Measurements from ENCODE around the gene LHFPL3.

Gene LHFPL3

GRCh38 chr7:104878577-104878976, 550.2 kb downstream of the LHFPL3 start:
- no peak for FAIRE-seq
- DNase-seq (ENCODE audit: insufficient read length, low spot score), result no peak

GRCh38 chr7:104883248-104883717, 554.9 kb downstream of the LHFPL3 start:
- FAIRE-seq, result no peak
- DNase-seq (ENCODE audit: insufficient read length, low spot score), result no peak

GRCh38 chr7:104883718-104884452, 555.5 kb downstream of the LHFPL3 start:
- DNase-seq (ENCODE audit: insufficient read length, low spot score) (peak; percentile 73), FAIRE-seq (no peak)

GRCh38 chr7:104886651-104887050, 558.2 kb downstream of the LHFPL3 start:
- DNase-seq (ENCODE audit: insufficient read length, low spot score) (no peak), FAIRE-seq (no peak)

GRCh38 chr7:104890216-104890615, 561.8 kb downstream of the LHFPL3 start:
- DNase-seq (ENCODE audit: insufficient read length, low spot score), result no peak
- FAIRE-seq, result no peak

- no peak for FAIRE-seq
- DNase-seq (ENCODE audit: insufficient read length, low spot score), result no peak
These were observed 563.5 kb downstream of the LHFPL3 start for GRCh38 chr7:104891949-104892348.

GRCh38 chr7:104894314-104894713, 565.9 kb downstream of the LHFPL3 start:
- FAIRE-seq (no peak), DNase-seq (ENCODE audit: insufficient read length, low spot score) (no peak)

GRCh38 chr7:104894726-104895521, 566.5 kb downstream of the LHFPL3 start:
- no peak for FAIRE-seq

GRCh38 chr7:104895522-104896236, 567.3 kb downstream of the LHFPL3 start:
- DNase-seq (ENCODE audit: insufficient read length, low spot score) (no peak), FAIRE-seq (no peak)

More at GRCh38 chr7:104894726-104895521, 566.5 kb downstream of the LHFPL3 start:
- DNase-seq (ENCODE audit: insufficient read length, low spot score), result no peak

GRCh38 chr7:104898434-104898833, 570.0 kb downstream of the LHFPL3 start:
- no peak for DNase-seq (ENCODE audit: insufficient read length, low spot score)
- no peak for FAIRE-seq

GRCh38 chr7:104900525-104901239, 572.3 kb downstream of the LHFPL3 start:
- DNase-seq (ENCODE audit: insufficient read length, low spot score) (no peak), FAIRE-seq (no peak)

- DNase-seq (ENCODE audit: insufficient read length, low spot score), result no peak
- no peak for FAIRE-seq
These were observed 572.8 kb downstream of the LHFPL3 start for GRCh38 chr7:104901240-104901619.

GRCh38 chr7:104902183-104902582, 573.8 kb downstream of the LHFPL3 start:
- FAIRE-seq (no peak), DNase-seq (ENCODE audit: insufficient read length, low spot score) (no peak)

- FAIRE-seq, result no peak
- no peak for DNase-seq (ENCODE audit: insufficient read length, low spot score)
These were observed 574.6 kb downstream of the LHFPL3 start for GRCh38 chr7:104903044-104903443.

- DNase-seq (ENCODE audit: insufficient read length, low spot score) (no peak), FAIRE-seq (no peak)
These were observed 575.4 kb downstream of the LHFPL3 start for GRCh38 chr7:104903846-104904245.

GRCh38 chr7:104906032-104906431, 577.6 kb downstream of the LHFPL3 start:
- DNase-seq (ENCODE audit: insufficient read length, low spot score) (no peak), FAIRE-seq (no peak)

GRCh38 chr7:104906556-104906955, 578.2 kb downstream of the LHFPL3 start:
- DNase-seq (ENCODE audit: insufficient read length, low spot score) (no peak), FAIRE-seq (no peak)

GRCh38 chr7:104908636-104909035, 580.2 kb downstream of the LHFPL3 start:
- FAIRE-seq, result no peak

GRCh38 chr7:104909096-104909495, 580.7 kb downstream of the LHFPL3 start:
- DNase-seq (ENCODE audit: insufficient read length, low spot score) (no peak), FAIRE-seq (no peak)

More at GRCh38 chr7:104908636-104909035, 580.2 kb downstream of the LHFPL3 start:
- DNase-seq (ENCODE audit: insufficient read length, low spot score), result no peak

GRCh38 chr7:104914421-104914820, 586.0 kb downstream of the LHFPL3 start:
- DNase-seq (ENCODE audit: insufficient read length, low spot score) (no peak), FAIRE-seq (no peak)

- no peak for FAIRE-seq
These were observed 593.2 kb downstream of the LHFPL3 start for GRCh38 chr7:104921596-104921995.

More at GRCh38 chr7:104921596-104921995, 593.2 kb downstream of the LHFPL3 start:
- no peak for DNase-seq (ENCODE audit: insufficient read length, low spot score)
